ENCODE measurements around the gene BRINP2.

DNA sequence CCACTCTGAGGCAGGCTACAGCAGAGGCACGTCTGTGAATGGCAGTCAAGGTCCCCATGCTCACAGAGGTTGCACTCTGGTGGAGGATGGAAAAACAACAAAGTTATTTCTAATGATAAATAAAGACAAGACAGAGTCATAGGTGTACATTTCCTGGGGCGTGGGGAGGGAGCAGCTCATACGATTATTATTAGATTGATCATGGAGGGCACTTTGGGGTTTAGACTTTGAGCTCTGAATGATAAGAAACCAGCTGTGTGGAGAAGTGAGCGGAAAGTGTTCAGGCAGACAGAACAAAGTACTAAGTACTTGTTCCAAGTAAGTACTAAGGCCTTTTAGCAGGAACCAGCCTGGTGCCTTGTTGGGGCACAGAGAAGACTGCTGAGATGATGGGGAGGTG, 86.8 kb downstream of the BRINP2 start:
- no peak for TF ChIP-seq POLR2A (IDR thresholded peaks at IDR 0.05)
- TF ChIP-seq, protein P1, sequence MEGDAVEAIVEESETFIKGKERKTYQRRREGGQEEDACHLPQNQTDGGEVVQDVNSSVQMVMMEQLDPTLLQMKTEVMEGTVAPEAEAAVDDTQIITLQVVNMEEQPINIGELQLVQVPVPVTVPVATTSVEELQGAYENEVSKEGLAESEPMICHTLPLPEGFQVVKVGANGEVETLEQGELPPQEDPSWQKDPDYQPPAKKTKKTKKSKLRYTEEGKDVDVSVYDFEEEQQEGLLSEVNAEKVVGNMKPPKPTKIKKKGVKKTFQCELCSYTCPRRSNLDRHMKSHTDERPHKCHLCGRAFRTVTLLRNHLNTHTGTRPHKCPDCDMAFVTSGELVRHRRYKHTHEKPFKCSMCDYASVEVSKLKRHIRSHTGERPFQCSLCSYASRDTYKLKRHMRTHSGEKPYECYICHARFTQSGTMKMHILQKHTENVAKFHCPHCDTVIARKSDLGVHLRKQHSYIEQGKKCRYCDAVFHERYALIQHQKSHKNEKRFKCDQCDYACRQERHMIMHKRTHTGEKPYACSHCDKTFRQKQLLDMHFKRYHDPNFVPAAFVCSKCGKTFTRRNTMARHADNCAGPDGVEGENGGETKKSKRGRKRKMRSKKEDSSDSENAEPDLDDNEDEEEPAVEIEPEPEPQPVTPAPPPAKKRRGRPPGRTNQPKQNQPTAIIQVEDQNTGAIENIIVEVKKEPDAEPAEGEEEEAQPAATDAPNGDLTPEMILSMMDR (IDR thresholded peaks at IDR 0.05) = no peak
